ENCODE results near the gene RNF149. TPM values are rescaled to one million over a fixed set of nuclear protein-coding genes. Genes with fewer than 3 reads are reported as not detected.
"Not testable (repeated sequence)": the region's sequence is repeated elsewhere in the genome, so short reads cannot be mapped to it uniquely, and the experiment has no call there.

Gene RNF149
- total RNA-seq, 1 donor from 2014 or later: 94.0 TPM

GRCh38 chr2:101354420-101355311 is 46.2 kb upstream of the RNF149 start:
- Histone ChIP-seq H3K4me3 (no peak overlapping the region), H3K4me1 (no peaks in the 10 kb centered on the region), H3K27me3 (no peaks in the 10 kb centered on the region), H3K36me3 (no peaks in the 10 kb centered on the region), H3K9me3 (no peaks in the 10 kb centered on the region), H3K27ac (no peak overlapping the region)
- no peak for DNase-seq
- ATAC-seq: no peak
- TF ChIP-seq, protein P1, sequence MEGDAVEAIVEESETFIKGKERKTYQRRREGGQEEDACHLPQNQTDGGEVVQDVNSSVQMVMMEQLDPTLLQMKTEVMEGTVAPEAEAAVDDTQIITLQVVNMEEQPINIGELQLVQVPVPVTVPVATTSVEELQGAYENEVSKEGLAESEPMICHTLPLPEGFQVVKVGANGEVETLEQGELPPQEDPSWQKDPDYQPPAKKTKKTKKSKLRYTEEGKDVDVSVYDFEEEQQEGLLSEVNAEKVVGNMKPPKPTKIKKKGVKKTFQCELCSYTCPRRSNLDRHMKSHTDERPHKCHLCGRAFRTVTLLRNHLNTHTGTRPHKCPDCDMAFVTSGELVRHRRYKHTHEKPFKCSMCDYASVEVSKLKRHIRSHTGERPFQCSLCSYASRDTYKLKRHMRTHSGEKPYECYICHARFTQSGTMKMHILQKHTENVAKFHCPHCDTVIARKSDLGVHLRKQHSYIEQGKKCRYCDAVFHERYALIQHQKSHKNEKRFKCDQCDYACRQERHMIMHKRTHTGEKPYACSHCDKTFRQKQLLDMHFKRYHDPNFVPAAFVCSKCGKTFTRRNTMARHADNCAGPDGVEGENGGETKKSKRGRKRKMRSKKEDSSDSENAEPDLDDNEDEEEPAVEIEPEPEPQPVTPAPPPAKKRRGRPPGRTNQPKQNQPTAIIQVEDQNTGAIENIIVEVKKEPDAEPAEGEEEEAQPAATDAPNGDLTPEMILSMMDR (IDR thresholded peaks at IDR 0.05): no peak
- intact Hi-C loops (cut with DNase I): no loop called here

DNA sequence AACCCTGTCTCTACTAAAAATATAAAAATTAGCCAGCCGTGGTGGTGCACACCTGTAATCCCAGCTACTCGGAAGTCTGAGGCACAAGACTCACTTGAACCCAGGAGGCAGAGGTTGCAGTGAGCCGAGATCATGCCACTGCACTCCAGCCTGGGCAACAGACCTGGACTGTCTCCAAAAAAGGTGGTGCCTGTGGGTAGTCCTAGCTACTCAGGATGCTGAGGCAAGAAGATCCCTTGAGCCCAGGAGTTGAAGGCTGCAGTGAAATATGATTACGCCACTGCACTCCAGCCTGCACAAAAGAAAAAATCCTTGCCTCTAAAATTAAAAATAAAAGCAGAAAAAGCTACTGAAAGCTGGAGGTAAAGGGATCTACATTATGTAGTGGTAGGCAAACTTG is 44.1 kb upstream of the RNF149 start:
- H3K27ac ChIP-seq; DNase-seq; intact Hi-C loops (cut with DNase I); H3K4me3 ChIP-seq; H3K27me3 ChIP-seq; ATAC-seq; H3K4me1 ChIP-seq; H3K36me3 ChIP-seq; H3K9me3 ChIP-seq: not testable (repeated sequence)

DNA sequence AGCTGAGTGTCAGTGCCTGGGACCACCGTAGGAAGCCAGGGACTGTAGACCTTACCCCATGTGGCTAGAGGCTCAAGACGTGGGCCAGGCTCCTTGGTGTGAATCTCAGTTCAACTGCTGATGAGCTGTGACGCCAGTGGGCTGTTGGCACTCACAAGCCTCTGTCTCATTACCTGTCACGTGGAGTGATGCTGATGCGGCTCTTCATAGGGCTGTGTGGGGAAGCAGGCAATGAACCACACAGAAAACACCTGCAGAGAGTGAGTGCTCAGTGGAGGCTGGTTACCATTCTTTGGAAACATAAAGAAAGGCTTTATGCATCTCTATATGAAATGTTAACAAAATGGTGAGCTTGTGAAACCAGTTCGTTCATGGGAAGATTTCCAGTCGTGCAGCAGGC is 42.7 kb upstream of the RNF149 start:
- no peaks in the 10 kb centered on the region for H3K9me3 ChIP-seq
- H3K27me3 ChIP-seq: no peaks in the 10 kb centered on the region
- no peak overlapping the region for H3K4me3 ChIP-seq
- H3K27ac ChIP-seq: no peak overlapping the region
- ATAC-seq: no peak
- TF ChIP-seq, protein P1 (IDR thresholded peaks at IDR 0.05): no peak
- DNase-seq: no peak
- H3K4me1 ChIP-seq: no peaks in the 10 kb centered on the region
- intact Hi-C loops (cut with DNase I): no loop called here
- H3K36me3 ChIP-seq: no peaks in the 10 kb centered on the region

DNA sequence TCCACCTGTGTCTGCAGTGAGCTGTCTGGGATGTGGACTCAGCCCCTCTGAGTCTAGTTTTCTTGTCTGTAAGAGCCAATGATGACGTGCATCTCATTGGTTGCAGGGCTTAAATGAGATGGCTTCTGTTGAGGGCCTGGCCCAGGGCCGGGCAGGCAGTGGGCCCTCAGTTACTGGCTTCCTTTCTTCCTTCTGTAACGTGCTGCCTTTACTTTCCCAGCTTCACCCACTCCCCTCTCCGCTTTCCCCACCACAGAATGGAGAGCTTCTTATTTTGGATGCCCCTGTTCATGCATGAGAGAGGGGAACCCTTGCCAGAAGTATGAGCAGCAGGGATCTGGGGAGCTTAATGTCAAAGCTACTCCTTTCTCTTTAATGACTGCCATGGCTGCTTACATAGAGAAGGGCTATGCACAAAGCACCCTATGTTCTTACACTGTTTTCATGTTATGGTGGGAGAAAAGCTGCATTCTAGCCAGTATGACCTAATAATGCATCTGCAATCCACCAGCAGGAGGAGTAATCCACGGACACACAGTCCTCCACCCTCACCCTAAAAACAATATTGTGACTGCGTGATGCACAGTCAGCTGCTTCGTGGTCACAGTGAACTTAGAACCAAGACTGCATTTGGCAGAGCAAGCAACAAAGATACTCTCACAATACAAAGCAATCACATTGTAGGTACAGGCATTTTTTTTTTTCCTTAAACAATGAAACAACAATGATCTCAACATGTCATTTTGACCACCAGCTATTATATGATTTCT is 41.6 kb upstream of the RNF149 start:
- Histone ChIP-seq H3K36me3 (no peaks in the 10 kb centered on the region), H3K4me1 (no peaks in the 10 kb centered on the region), H3K27ac (no peak overlapping the region), H3K9me3 (no peaks in the 10 kb centered on the region), H3K27me3 (no peaks in the 10 kb centered on the region), H3K4me3 (no peak overlapping the region)
- TF ChIP-seq, protein P1 (IDR thresholded peaks at IDR 0.05): peak; percentile 33
- DNase-seq: no peak
- intact Hi-C loops (cut with DNase I): no loop called here
- ATAC-seq: peak; percentile 88

GRCh38 chr2:101348883-101349282 is 40.4 kb upstream of the RNF149 start:
- TF ChIP-seq, protein P1 (IDR thresholded peaks at IDR 0.05): no peak
- Histone ChIP-seq H3K27ac (no peak overlapping the region), H3K27me3 (no peaks in the 10 kb centered on the region), H3K9me3 (no peaks in the 10 kb centered on the region), H3K4me3 (no peak overlapping the region), H3K36me3 (no peaks in the 10 kb centered on the region), H3K4me1 (no peaks in the 10 kb centered on the region)
- intact Hi-C loops (cut with DNase I): no loop called here
- DNase-seq (no peak), ATAC-seq (no peak)

DNA sequence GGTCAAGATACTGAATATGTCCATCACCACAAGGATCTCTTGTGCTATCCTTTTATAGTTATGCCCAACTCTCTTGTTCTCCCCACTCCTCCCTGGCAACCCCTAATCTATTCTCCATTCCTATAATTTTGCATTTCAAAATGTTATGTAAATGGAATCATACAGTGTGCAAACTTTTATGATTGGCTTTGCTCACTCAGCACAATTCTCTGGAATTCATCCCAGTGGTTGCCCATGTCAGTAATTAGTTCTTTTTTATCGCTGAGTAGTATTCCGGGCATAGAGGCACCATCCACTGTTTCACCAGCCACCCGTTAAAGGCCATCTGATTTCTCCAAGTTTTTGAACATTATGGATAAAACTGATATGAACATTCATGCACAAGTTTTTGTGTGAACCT is 38.4 kb upstream of the RNF149 start:
- Histone ChIP-seq H3K4me3 (no peak overlapping the region), H3K27ac (no peak overlapping the region), H3K4me1 (no peaks in the 10 kb centered on the region), H3K9me3 (no peaks in the 10 kb centered on the region), H3K27me3 (no peaks in the 10 kb centered on the region), H3K36me3 (no peaks in the 10 kb centered on the region)
- TF ChIP-seq, protein P1 (IDR thresholded peaks at IDR 0.05): no peak
- DNase-seq (no peak), ATAC-seq (no peak)
- intact Hi-C loops (cut with DNase I): no loop called here

Data from upper lobe of right lung (tissue), 1 donor.